RWPE2 (cell line): Measurements from ENCODE around the gene SVIL.

Experiments
- ATAC-seq: fragments of 200-7000 bp; cut with Tn5 transposase; 3 replicates; pipeline ENCODE4 v1.9.1; 2021; ENCODE audit warnings: low read depth
- DNase-seq: peaks from one replicate; pipeline ENCODE4 v3.0.0-alpha.2; 2020; ENCODE audit warnings: low spot score
- H3K27ac ChIP-seq: fragments of 450-650 bp; 2 replicates; pipeline ENCODE4 v1.5.1; 2017; ENCODE audit warnings: mild to moderate bottlenecking; ENCODE audit not compliant: poor library complexity, severe bottlenecking
- H3K27me3 ChIP-seq: fragments of 250-450 bp; sonication (Bioruptor Pico); 2 replicates; pipeline ENCODE4 v1.5.1; 2021; ENCODE audit warnings: mild to moderate bottlenecking, moderate library complexity; ENCODE audit not compliant: insufficient read depth, poor library complexity, severe bottlenecking
- H3K36me3 ChIP-seq: fragments of 250-450 bp; sonication (Bioruptor Pico); 2 replicates; pipeline ENCODE4 v1.5.1; 2020; ENCODE audit warnings: low read depth, mild to moderate bottlenecking, moderate library complexity
- H3K4me1 ChIP-seq: fragments of 250-450 bp; sonication (Bioruptor Pico); 2 replicates; pipeline ENCODE4 v1.5.1; 2021; ENCODE audit warnings: mild to moderate bottlenecking, moderate library complexity; ENCODE audit not compliant: insufficient read depth, poor library complexity, severe bottlenecking
- H3K4me3 ChIP-seq: fragments of 250-450 bp; sonication (Bioruptor Pico); 2 replicates; pipeline ENCODE4 v1.5.1; 2021; ENCODE audit warnings: mild to moderate bottlenecking, moderate library complexity; ENCODE audit not compliant: severe bottlenecking
- H3K9me3 ChIP-seq: fragments of 250-450 bp; sonication (Bioruptor Pico); 2 replicates; pipeline ENCODE4 v1.5.1; 2021; ENCODE audit warnings: mild to moderate bottlenecking, moderate library complexity; ENCODE audit not compliant: severe bottlenecking
- TF ChIP-seq, protein P1 (sequence below): fragments of 450-650 bp; IDR thresholded peaks from one replicate; pipeline ENCODE4 v1.5.1; 2017; ENCODE audit warnings: mild to moderate bottlenecking, moderate library complexity; ENCODE audit not compliant: poor library complexity, severe bottlenecking

SVIL gene

GRCh38 chr10:29479981-29480954, 154.5 kb downstream of the SVIL start:
- peaks cover 8% of the 10 kb centered on the region for H3K4me1 ChIP-seq

DNA sequence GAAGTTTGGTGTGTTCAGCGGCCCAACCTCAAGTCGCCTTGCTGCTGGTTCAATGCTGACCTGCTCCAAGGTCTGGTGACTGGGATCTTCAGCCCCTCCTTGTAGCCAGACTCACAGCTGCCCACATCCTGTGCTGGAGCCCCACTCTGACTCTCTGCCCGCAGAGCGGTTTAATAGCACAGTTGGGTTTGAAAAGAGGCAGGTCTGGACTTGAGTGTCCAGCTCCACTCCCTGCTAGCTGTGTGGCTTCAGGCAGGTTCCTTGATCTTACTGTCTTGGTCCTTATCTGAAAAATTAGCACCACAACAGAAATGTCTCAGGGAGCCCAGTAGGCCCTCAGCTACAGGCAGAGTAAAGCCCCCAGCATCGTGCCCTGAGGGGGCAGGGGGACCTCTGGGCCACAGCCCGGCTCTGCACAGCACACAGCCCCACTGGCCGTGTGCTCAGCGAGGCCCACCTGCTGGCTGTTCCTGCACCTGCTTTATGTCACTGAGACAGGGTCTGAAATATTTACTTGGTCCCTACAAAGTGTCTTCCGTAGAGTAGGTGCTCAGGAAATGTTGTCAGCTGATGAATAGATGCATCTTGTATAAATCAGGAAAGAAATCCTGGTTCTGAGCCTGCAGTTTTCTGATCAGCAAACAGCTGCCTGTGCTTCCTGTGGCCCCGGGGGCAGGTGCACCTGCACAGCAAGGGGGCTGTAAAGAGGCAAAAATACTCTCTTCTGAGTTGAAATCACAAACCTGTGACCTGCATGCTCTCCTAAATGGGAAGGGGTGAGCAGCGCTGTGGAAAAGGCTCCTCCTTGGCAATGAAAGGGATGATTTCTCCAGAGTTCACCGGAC, 155.5 kb downstream of the SVIL start:
- no peak for DNase-seq
- ATAC-seq, result peak; percentile 99
- Histone ChIP-seq H3K27ac (peak overlapping the region; percentile 36), H3K36me3 (peaks cover 19% of the 10 kb centered on the region), H3K4me3 (no peak overlapping the region), H3K9me3 (no peaks in the 10 kb centered on the region), H3K27me3 (no peaks in the 10 kb centered on the region), H3K4me1 (peaks cover 8% of the 10 kb centered on the region)
- TF ChIP-seq, protein P1, sequence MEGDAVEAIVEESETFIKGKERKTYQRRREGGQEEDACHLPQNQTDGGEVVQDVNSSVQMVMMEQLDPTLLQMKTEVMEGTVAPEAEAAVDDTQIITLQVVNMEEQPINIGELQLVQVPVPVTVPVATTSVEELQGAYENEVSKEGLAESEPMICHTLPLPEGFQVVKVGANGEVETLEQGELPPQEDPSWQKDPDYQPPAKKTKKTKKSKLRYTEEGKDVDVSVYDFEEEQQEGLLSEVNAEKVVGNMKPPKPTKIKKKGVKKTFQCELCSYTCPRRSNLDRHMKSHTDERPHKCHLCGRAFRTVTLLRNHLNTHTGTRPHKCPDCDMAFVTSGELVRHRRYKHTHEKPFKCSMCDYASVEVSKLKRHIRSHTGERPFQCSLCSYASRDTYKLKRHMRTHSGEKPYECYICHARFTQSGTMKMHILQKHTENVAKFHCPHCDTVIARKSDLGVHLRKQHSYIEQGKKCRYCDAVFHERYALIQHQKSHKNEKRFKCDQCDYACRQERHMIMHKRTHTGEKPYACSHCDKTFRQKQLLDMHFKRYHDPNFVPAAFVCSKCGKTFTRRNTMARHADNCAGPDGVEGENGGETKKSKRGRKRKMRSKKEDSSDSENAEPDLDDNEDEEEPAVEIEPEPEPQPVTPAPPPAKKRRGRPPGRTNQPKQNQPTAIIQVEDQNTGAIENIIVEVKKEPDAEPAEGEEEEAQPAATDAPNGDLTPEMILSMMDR, result no peak

More at GRCh38 chr10:29479981-29480954, 154.5 kb downstream of the SVIL start:
- H3K27me3 ChIP-seq, result no peaks in the 10 kb centered on the region
- H3K27ac ChIP-seq, result no peak overlapping the region
- H3K9me3 ChIP-seq, result no peaks in the 10 kb centered on the region
- no peak for ATAC-seq
- TF ChIP-seq, protein P1, result no peak
- H3K36me3 ChIP-seq, result peaks cover 19% of the 10 kb centered on the region
- H3K4me3 ChIP-seq, result no peak overlapping the region
- no peak for DNase-seq

GRCh38 chr10:29473406-29474100, 161.2 kb downstream of the SVIL start:
- no peaks in the 10 kb centered on the region for H3K27me3 ChIP-seq
- TF ChIP-seq, protein P1, result no peak
- H3K9me3 ChIP-seq, result no peaks in the 10 kb centered on the region
- ATAC-seq (no peak), DNase-seq (no peak)
- H3K27ac ChIP-seq, result no peak overlapping the region
- no peak overlapping the region for H3K4me3 ChIP-seq
- H3K36me3 ChIP-seq, result peaks cover 27% of the 10 kb centered on the region
- peaks cover 18% of the 10 kb centered on the region for H3K4me1 ChIP-seq

DNA sequence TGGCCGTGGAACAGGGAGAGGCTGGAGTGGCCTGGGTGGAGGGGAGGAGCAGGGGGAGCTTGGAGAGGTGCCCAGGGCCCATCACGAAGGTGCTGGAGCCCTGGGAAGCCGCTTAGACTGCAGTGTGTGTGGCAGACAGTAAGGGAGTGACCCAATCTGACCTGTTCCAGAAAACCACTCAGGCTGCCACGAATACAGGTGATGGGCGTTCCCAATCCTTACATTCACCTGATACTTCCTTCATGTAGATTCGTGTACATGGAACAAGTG, 161.7 kb downstream of the SVIL start:
- Histone ChIP-seq H3K4me1 (peaks cover 18% of the 10 kb centered on the region), H3K27me3 (no peaks in the 10 kb centered on the region), H3K9me3 (no peaks in the 10 kb centered on the region), H3K4me3 (no peak overlapping the region), H3K27ac (no peak overlapping the region), H3K36me3 (peaks cover 31% of the 10 kb centered on the region)
- DNase-seq (no peak), ATAC-seq (no peak)
- TF ChIP-seq, protein P1, result no peak
